ENCODE results near the gene LIG4.

DNA sequence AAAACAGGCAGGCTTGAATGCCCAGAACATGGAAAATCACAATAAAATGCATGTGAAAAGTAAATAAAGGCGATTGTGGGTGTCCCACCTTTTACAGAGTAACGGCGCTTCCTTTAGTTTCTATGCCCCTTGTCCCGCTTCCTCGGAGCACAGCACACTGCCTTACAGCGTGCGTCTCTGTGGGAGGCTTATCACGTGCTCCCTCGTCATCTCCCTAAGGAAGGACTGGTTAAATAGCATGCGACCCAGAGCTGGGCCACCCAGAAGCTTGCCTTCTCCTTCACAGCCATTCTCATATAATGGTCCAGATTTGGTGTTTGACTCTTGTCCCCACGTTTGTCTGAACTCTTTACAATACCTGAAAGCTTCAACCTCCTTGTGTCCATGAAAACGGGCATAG lies 56.6 kb downstream of the LIG4 start:
- no peak for TF ChIP-seq KDM5A (IDR thresholded peaks at IDR 0.05)
- TF ChIP-seq, protein P1, sequence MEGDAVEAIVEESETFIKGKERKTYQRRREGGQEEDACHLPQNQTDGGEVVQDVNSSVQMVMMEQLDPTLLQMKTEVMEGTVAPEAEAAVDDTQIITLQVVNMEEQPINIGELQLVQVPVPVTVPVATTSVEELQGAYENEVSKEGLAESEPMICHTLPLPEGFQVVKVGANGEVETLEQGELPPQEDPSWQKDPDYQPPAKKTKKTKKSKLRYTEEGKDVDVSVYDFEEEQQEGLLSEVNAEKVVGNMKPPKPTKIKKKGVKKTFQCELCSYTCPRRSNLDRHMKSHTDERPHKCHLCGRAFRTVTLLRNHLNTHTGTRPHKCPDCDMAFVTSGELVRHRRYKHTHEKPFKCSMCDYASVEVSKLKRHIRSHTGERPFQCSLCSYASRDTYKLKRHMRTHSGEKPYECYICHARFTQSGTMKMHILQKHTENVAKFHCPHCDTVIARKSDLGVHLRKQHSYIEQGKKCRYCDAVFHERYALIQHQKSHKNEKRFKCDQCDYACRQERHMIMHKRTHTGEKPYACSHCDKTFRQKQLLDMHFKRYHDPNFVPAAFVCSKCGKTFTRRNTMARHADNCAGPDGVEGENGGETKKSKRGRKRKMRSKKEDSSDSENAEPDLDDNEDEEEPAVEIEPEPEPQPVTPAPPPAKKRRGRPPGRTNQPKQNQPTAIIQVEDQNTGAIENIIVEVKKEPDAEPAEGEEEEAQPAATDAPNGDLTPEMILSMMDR (IDR thresholded peaks at IDR 0.05): no peak
- TF ChIP-seq HOXA7 (CRISPR knock-in tag; IDR thresholded peaks at IDR 0.05): no peak
- no peak for TF ChIP-seq POLR2A (IDR thresholded peaks at IDR 0.05; ENCODE audit: low read length)
- TF ChIP-seq, protein P2, sequence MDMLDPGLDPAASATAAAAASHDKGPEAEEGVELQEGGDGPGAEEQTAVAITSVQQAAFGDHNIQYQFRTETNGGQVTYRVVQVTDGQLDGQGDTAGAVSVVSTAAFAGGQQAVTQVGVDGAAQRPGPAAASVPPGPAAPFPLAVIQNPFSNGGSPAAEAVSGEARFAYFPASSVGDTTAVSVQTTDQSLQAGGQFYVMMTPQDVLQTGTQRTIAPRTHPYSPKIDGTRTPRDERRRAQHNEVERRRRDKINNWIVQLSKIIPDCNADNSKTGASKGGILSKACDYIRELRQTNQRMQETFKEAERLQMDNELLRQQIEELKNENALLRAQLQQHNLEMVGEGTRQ (IDR thresholded peaks at IDR 0.05): no peak
- TF ChIP-seq EHMT2 (IDR thresholded peaks at IDR 0.05; ENCODE audit: low read depth): no peak
- no peak for TF ChIP-seq HDAC2 (IDR thresholded peaks at IDR 0.05)
- TF ChIP-seq NR3C1 (IDR thresholded peaks at IDR 0.05): no peak

All from A549 (cell line).